SK-N-SH treated with all-trans-retinoic acid at 6 μM for 48 hours (cell line): ENCODE data around the gene HSP90B1.

Experiments
- ATAC-seq: fragments of 200-7000 bp; cut with Tn5 transposase; 3 replicates; pipeline ENCODE4 v1.9.1; 2020; ENCODE audit warnings: mild to moderate bottlenecking, moderate library complexity
- ARNTL ChIP-seq: fragments of 450-650 bp; formaldehyde crosslinking; IDR thresholded peaks from 2 replicates; pipeline ENCODE4 v1.5.0; 2020; ENCODE audit warnings: low read depth, mild to moderate bottlenecking, moderate library complexity, borderline replicate concordance
- BACH2 ChIP-seq: fragments of 250-450 bp; sonication (Bioruptor Pico); IDR thresholded peaks from 2 replicates; pipeline ENCODE4 v1.9.0; 2021; ENCODE audit warnings: mild to moderate bottlenecking, borderline replicate concordance
- CSDC2 ChIP-seq: fragments of 250-450 bp; sonication (Bioruptor Pico); IDR thresholded peaks from 2 replicates; pipeline ENCODE4 v1.5.0; 2020; ENCODE audit warnings: mild to moderate bottlenecking, moderate library complexity
- ESRRG ChIP-seq: fragments of 250-450 bp; sonication (Bioruptor Pico); IDR thresholded peaks from 2 replicates; pipeline ENCODE4 v1.6.1; 2021; ENCODE audit warnings: mild to moderate bottlenecking
- GLIS3 ChIP-seq: fragments of 250-450 bp; sonication (Bioruptor Pico); IDR thresholded peaks from 2 replicates; pipeline ENCODE4 v1.5.0; 2020; ENCODE audit warnings: mild to moderate bottlenecking, moderate library complexity
- ISL1 ChIP-seq: fragments of 250-450 bp; sonication (Bioruptor Pico); IDR thresholded peaks from 2 replicates; pipeline ENCODE4 v2.1.2; 2022; ENCODE audit warnings: mild to moderate bottlenecking, moderate library complexity
- OSR1 ChIP-seq: fragments of 250-450 bp; sonication (Bioruptor Pico); IDR thresholded peaks from 2 replicates; pipeline ENCODE4 v1.8.0; 2022; ENCODE audit warnings: moderate library complexity, mild to moderate bottlenecking, inconsistent platforms
- PPARA ChIP-seq: fragments of 250-450 bp; sonication (Bioruptor Pico); IDR thresholded peaks from 2 replicates; pipeline ENCODE4 v1.5.0; 2020; ENCODE audit warnings: mild to moderate bottlenecking, borderline replicate concordance
- RARB ChIP-seq: fragments of 250-450 bp; sonication (Bioruptor Pico); IDR thresholded peaks from 2 replicates; pipeline ENCODE4 v1.8.0; 2021; ENCODE audit warnings: mild to moderate bottlenecking, moderate library complexity
- TCF4 ChIP-seq: fragments of 250-450 bp; sonication (Bioruptor Pico); IDR thresholded peaks from 2 replicates; pipeline ENCODE4 v1.8.0; 2021; ENCODE audit warnings: mild to moderate bottlenecking, moderate library complexity, borderline replicate concordance
- TOX ChIP-seq: fragments of 250-450 bp; sonication (Bioruptor Pico); IDR thresholded peaks from 2 replicates; pipeline ENCODE4 v1.8.0; 2021; ENCODE audit warnings: mild to moderate bottlenecking, moderate library complexity, borderline replicate concordance
- ZC3H10 ChIP-seq: fragments of 250-450 bp; sonication (Bioruptor Pico); IDR thresholded peaks from 2 replicates; pipeline ENCODE4 v1.5.1; 2021; ENCODE audit warnings: mild to moderate bottlenecking, moderate library complexity
- ZFP3 ChIP-seq: fragments of 250-450 bp; sonication (Bioruptor Pico); IDR thresholded peaks from 2 replicates; pipeline ENCODE4 v1.5.0; 2020; ENCODE audit warnings: mild to moderate bottlenecking, moderate library complexity
- ZFP30 ChIP-seq: fragments of 450-650 bp; formaldehyde crosslinking; IDR thresholded peaks from 2 replicates; pipeline ENCODE4 v1.5.0; 2022; ENCODE audit warnings: mild to moderate bottlenecking, moderate library complexity
- ZNF70 ChIP-seq: fragments of 450-650 bp; formaldehyde crosslinking; IDR thresholded peaks from 2 replicates; pipeline ENCODE4 v1.5.0; 2020; ENCODE audit warnings: mild to moderate bottlenecking, moderate library complexity
- ZNF8 ChIP-seq: fragments of 450-650 bp; formaldehyde crosslinking; IDR thresholded peaks from 2 replicates; pipeline ENCODE4 v1.5.0; 2020; ENCODE audit warnings: mild to moderate bottlenecking, moderate library complexity
- TF ChIP-seq, protein P1 (sequence below): fragments of 250-450 bp; sonication (Bioruptor Pico); IDR thresholded peaks from 2 replicates; pipeline ENCODE4 v1.5.1; 2020; ENCODE audit warnings: low read depth, mild to moderate bottlenecking, moderate library complexity
- TF ChIP-seq, protein P2 (sequence below): fragments of 250-450 bp; sonication (Bioruptor Pico); IDR thresholded peaks from 2 replicates; pipeline ENCODE4 v1.5.0; 2020; ENCODE audit warnings: mild to moderate bottlenecking, moderate library complexity
- TF ChIP-seq, protein P3 (sequence below): fragments of 250-450 bp; sonication (Bioruptor Pico); IDR thresholded peaks from 2 replicates; pipeline ENCODE4 v1.8.0; 2021; ENCODE audit warnings: low read depth, mild to moderate bottlenecking, moderate library complexity, borderline replicate concordance
- TF ChIP-seq, protein P4 (sequence below): fragments of 250-450 bp; sonication (Bioruptor Pico); IDR thresholded peaks from 2 replicates; pipeline ENCODE4 v1.5.1; 2021; ENCODE audit warnings: mild to moderate bottlenecking, moderate library complexity

The HSP90B1 gene

DNA sequence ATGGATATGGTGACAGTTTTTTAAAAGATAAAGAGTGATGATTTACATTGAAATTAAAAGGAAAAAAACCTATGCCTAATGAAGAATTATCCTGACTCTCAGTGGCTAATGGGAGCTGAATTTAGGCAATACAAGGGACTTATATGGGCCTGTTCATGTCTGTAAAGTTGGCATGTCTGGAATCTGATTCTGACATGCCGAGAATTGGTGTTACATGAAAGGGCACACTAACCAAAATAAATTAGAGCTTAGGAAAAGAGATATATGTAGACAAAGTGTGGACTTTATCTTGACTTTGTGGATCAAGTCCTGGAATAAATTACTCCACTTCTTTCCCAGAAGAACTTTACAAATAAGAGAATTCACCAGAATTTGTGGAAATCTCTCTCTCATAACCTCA, 36.5 kb downstream of the HSP90B1 start:
- TF ChIP-seq ISL1 (CRISPR knock-in tag) (no peak), OSR1 (CRISPR knock-in tag) (no peak)
- no peak for ATAC-seq

DNA sequence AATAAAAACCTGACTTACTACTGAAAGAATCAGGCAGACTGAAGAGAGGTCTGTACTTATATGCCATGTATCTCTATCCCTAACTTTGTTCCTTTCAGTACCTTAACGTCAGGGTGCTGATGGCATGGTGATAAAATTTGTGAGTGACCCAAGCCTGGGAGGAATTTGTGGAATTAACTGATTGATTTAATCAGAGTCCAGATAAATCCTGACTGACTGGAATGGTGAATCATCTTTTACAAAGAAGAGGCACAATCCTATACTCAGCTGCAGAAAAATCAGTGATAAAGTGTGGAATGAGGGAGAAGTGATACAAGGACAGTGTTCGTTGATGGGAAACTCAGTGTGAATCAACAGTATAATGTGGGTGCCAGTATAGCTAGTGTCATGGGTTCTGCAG, 39.2 kb downstream of the HSP90B1 start:
- TF ChIP-seq BACH2 = no peak
- TF ChIP-seq, protein P1, sequence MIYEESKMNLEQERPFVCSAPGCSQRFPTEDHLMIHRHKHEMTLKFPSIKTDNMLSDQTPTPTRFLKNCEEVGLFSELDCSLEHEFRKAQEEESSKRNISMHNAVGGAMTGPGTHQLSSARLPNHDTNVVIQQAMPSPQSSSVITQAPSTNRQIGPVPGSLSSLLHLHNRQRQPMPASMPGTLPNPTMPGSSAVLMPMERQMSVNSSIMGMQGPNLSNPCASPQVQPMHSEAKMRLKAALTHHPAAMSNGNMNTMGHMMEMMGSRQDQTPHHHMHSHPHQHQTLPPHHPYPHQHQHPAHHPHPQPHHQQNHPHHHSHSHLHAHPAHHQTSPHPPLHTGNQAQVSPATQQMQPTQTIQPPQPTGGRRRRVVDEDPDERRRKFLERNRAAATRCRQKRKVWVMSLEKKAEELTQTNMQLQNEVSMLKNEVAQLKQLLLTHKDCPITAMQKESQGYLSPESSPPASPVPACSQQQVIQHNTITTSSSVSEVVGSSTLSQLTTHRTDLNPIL (CRISPR knock-in tag) = 0 out of 2 replicates have a peak, but pooled peaks have one; percentile 17
- TF ChIP-seq ZFP30 = no peak
- TF ChIP-seq, protein P2, sequence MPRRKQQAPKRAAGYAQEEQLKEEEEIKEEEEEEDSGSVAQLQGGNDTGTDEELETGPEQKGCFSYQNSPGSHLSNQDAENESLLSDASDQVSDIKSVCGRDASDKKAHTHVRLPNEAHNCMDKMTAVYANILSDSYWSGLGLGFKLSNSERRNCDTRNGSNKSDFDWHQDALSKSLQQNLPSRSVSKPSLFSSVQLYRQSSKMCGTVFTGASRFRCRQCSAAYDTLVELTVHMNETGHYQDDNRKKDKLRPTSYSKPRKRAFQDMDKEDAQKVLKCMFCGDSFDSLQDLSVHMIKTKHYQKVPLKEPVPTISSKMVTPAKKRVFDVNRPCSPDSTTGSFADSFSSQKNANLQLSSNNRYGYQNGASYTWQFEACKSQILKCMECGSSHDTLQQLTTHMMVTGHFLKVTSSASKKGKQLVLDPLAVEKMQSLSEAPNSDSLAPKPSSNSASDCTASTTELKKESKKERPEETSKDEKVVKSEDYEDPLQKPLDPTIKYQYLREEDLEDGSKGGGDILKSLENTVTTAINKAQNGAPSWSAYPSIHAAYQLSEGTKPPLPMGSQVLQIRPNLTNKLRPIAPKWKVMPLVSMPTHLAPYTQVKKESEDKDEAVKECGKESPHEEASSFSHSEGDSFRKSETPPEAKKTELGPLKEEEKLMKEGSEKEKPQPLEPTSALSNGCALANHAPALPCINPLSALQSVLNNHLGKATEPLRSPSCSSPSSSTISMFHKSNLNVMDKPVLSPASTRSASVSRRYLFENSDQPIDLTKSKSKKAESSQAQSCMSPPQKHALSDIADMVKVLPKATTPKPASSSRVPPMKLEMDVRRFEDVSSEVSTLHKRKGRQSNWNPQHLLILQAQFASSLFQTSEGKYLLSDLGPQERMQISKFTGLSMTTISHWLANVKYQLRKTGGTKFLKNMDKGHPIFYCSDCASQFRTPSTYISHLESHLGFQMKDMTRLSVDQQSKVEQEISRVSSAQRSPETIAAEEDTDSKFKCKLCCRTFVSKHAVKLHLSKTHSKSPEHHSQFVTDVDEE (CRISPR knock-in tag) = no peak
- no peak for TF ChIP-seq TCF4 (CRISPR knock-in tag)
- TF ChIP-seq OSR1 (CRISPR knock-in tag) = no peak
- TF ChIP-seq ARNTL (CRISPR knock-in tag) = no peak
- TF ChIP-seq TOX (CRISPR knock-in tag) = no peak
- TF ChIP-seq, protein P3, sequence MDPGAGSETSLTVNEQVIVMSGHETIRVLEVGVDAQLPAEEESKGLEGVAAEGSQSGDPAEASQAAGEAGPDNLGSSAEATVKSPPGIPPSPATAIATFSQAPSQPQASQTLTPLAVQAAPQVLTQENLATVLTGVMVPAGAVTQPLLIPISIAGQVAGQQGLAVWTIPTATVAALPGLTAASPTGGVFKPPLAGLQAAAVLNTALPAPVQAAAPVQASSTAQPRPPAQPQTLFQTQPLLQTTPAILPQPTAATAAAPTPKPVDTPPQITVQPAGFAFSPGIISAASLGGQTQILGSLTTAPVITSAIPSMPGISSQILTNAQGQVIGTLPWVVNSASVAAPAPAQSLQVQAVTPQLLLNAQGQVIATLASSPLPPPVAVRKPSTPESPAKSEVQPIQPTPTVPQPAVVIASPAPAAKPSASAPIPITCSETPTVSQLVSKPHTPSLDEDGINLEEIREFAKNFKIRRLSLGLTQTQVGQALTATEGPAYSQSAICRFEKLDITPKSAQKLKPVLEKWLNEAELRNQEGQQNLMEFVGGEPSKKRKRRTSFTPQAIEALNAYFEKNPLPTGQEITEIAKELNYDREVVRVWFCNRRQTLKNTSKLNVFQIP = no peak
- 0 out of 2 replicates have a peak, but pooled peaks have one; percentile 32 for TF ChIP-seq ZFP3 (CRISPR knock-in tag)
- TF ChIP-seq ZC3H10 (CRISPR knock-in tag) = no peak
- TF ChIP-seq, protein P4, sequence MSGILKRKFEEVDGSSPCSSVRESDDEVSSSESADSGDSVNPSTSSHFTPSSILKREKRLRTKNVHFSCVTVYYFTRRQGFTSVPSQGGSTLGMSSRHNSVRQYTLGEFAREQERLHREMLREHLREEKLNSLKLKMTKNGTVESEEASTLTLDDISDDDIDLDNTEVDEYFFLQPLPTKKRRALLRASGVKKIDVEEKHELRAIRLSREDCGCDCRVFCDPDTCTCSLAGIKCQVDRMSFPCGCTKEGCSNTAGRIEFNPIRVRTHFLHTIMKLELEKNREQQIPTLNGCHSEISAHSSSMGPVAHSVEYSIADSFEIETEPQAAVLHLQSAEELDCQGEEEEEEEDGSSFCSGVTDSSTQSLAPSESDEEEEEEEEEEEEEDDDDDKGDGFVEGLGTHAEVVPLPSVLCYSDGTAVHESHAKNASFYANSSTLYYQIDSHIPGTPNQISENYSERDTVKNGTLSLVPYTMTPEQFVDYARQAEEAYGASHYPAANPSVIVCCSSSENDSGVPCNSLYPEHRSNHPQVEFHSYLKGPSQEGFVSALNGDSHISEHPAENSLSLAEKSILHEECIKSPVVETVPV (CRISPR knock-in tag) = no peak
- TF ChIP-seq ESRRG (CRISPR knock-in tag) = no peak
- TF ChIP-seq ZNF8 (CRISPR knock-in tag) = no peak
- no peak for TF ChIP-seq PPARA (CRISPR knock-in tag)
- TF ChIP-seq ISL1 (CRISPR knock-in tag) = peak; percentile 71
- no peak for TF ChIP-seq RARB (CRISPR knock-in tag)
- no peak for TF ChIP-seq CSDC2
- TF ChIP-seq GLIS3 = 0 out of 2 replicates have a peak, but pooled peaks have one; percentile 9
- ATAC-seq = peak; percentile 9; the same call in 2 of the 3 replicates

DNA sequence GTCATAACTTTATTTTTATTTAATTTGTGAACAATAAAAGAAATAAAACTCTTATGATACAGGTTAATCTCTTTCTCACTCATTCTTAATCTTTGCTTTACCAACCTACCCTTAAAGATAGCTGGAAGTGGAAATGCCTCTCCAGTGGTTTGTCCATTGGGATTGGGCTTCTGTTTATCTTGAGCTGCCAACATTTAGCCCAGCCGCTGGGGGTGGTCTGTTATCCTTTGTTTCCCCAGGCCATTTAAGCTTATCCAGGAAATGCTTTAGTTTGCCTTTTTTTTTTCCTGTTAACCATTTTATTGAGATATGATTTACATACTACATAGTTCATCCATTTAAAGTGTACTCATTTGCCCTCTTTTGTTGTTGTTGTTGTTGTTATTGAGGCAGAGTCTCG, 43.7 kb downstream of the HSP90B1 start:
- no peak for ATAC-seq

More for the DNA sequence above, 43.7 kb downstream of the HSP90B1 start:
- TF ChIP-seq RARB (CRISPR knock-in tag) (no peak), ARNTL (CRISPR knock-in tag) (no peak), ZFP3 (CRISPR knock-in tag) (no peak), TCF4 (CRISPR knock-in tag) (no peak), ESRRG (CRISPR knock-in tag) (no peak), ZC3H10 (CRISPR knock-in tag) (no peak), PPARA (CRISPR knock-in tag) (no peak), ZNF8 (CRISPR knock-in tag) (no peak), TOX (CRISPR knock-in tag) (no peak), CSDC2 (no peak), ZNF70 (CRISPR knock-in tag) (no peak), BACH2 (no peak), ISL1 (CRISPR knock-in tag) (no peak), GLIS3 (no peak), ZFP30 (no peak)
- TF ChIP-seq, protein P3 = no peak
- TF ChIP-seq, protein P2 (CRISPR knock-in tag) = no peak
